Astrocyte (in vitro differentiated cells and primary cell): ENCODE measurements around the gene TOMM6.

Source experiments
- CTCF ChIP-seq: IDR thresholded peaks from 2 replicates; pipeline ENCODE4 v1.5.1; 2011; ENCODE audit warnings: low read depth, mild to moderate bottlenecking, inconsistent platforms, low read length, moderate library complexity; ENCODE audit not compliant: insufficient read depth
- EZH2 ChIP-seq: IDR thresholded peaks from 2 replicates; pipeline ENCODE4 v1.6.1; 2012; ENCODE audit warnings: mild to moderate bottlenecking, low read length, inconsistent platforms; ENCODE audit not compliant: insufficient read depth

GRCh38 chr6:41832263-41832662 lies 44.8 kb downstream of the TOMM6 start:
- TF ChIP-seq CTCF (no peak), EZH2 (no peak)
